Measurements from ENCODE around the gene KCNMA1. TPM values are rescaled to one million over a fixed set of nuclear protein-coding genes. Genes with fewer than 3 reads are reported as not detected.

The KCNMA1 gene
- total RNA-seq, 1 experiment from 2014 or later = 143 TPM

- Histone ChIP-seq H3K27ac (ENCODE audit: low read length) (0 out of 2 replicates have a peak overlapping the region, but pooled peaks have one; percentile 2), H3K4me1 (ENCODE audit: insufficient read depth, low read length) (peaks cover 18% of the 10 kb centered on the region), H3F3A (ENCODE audit: low read length, unreplicated experiment) (peaks cover 3% of the 10 kb centered on the region), H4K20me1 (ENCODE audit: low read length) (0 out of 2 replicates have a peak, but pooled peaks cover 3% of the 10 kb centered on the region), H3K4me2 (ENCODE audit: low read length) (peak overlapping the region; percentile 26), H3K9me3 (ENCODE audit: low read length) (no peaks in the 10 kb centered on the region), H3K79me2 (ENCODE audit: low read length) (no peaks in the 10 kb centered on the region), H2AFZ (ENCODE audit: low read length) (no peak overlapping the region), H3K9me2 (replicated peaks; ENCODE audit: low read length) (no peaks in the 10 kb centered on the region), H3K36me3 (ENCODE audit: low read depth, low read length) (no peaks in the 10 kb centered on the region), H3K4me3 (ENCODE audit: low read length) (no peak overlapping the region), H3K9ac (ENCODE audit: low read length) (no peak overlapping the region), H3K27me3 (ENCODE audit: low read length) (no peaks in the 10 kb centered on the region)
- intact Hi-C loops (cut with micrococcal nuclease) = loop anchor here (1.0 to 5.0 kb wide), 12 partner anchors 9 to 1583 kb away; partner anchors contain the start of gene ZNF503
- ATAC-seq (peak; percentile 56), DNase-seq (peak; percentile 66)
- TF ChIP-seq CTCF (conservative IDR thresholded peaks at IDR 0.05; ENCODE audit: low read depth, low read length) = no peak
- no peak for TF ChIP-seq EZH2phosphoT487 (IDR thresholded peaks at IDR 0.05; ENCODE audit: borderline replicate concordance, low read length)
- no peak for TF ChIP-seq EZH2 (IDR thresholded peaks at IDR 0.05; ENCODE audit: low read length, unreplicated experiment)
- ChIA-PET CTCF (interaction anchor here (0.6 to 1.1 kb wide), 10 partner anchors 10 to 895 kb away, joined by 3 to 13 read pairs (median 4); no protein-coding TSS in a partner anchor), POLR2A (ENCODE audit: unreplicated experiment) (interaction anchor here (0.6 to 1.0 kb wide), 3 partner anchors 9 to 87 kb away, joined by 3 to 20 read pairs (median 14); no protein-coding TSS in a partner anchor)
- BruUV-seq (replicated peaks) = no TSS peak
These were observed 654.0 kb downstream of the KCNMA1 start for GRCh38 chr10:76983624-76984023.

GRCh38 chr10:76982671-76983070 lies 654.9 kb downstream of the KCNMA1 start:
- Histone ChIP-seq H3K27me3 (ENCODE audit: low read length) (no peaks in the 10 kb centered on the region), H3K27ac (ENCODE audit: low read length) (no peak overlapping the region), H3K36me3 (ENCODE audit: low read depth, low read length) (no peaks in the 10 kb centered on the region), H3F3A (ENCODE audit: low read length, unreplicated experiment) (peaks cover 3% of the 10 kb centered on the region), H3K4me3 (ENCODE audit: low read length) (no peak overlapping the region), H3K9ac (ENCODE audit: low read length) (no peak overlapping the region), H4K20me1 (ENCODE audit: low read length) (0 out of 2 replicates have a peak, but pooled peaks cover 3% of the 10 kb centered on the region), H3K4me2 (ENCODE audit: low read length) (no peak overlapping the region), H3K9me2 (replicated peaks; ENCODE audit: low read length) (no peaks in the 10 kb centered on the region), H3K4me1 (ENCODE audit: insufficient read depth, low read length) (peaks cover 18% of the 10 kb centered on the region), H3K79me2 (ENCODE audit: low read length) (no peaks in the 10 kb centered on the region), H3K9me3 (ENCODE audit: low read length) (no peaks in the 10 kb centered on the region), H2AFZ (ENCODE audit: low read length) (no peak overlapping the region)
- CTCF ChIA-PET = no interaction called here
- DNase-seq (no peak), ATAC-seq (no peak)
- intact Hi-C loops (cut with micrococcal nuclease) = loop anchor here (1.0 to 5.0 kb wide), 5 partner anchors 8 to 645 kb away; no protein-coding TSS in a partner anchor
- TF ChIP-seq EZH2phosphoT487 (IDR thresholded peaks at IDR 0.05; ENCODE audit: borderline replicate concordance, low read length) = no peak
- no peak for TF ChIP-seq CTCF (conservative IDR thresholded peaks at IDR 0.05; ENCODE audit: low read depth, low read length)
- TF ChIP-seq EZH2 (IDR thresholded peaks at IDR 0.05; ENCODE audit: low read length, unreplicated experiment) = no peak
- BruUV-seq (replicated peaks) = no TSS peak
- POLR2A ChIA-PET (ENCODE audit: unreplicated experiment) = no interaction called here

- intact Hi-C loops (cut with micrococcal nuclease) = loop anchor here (5.0 kb wide), 4 partner anchors 219 to 644 kb away; no protein-coding TSS in a partner anchor
- BruUV-seq (replicated peaks) = no TSS peak
- ATAC-seq = no peak
These were observed 656.4 kb downstream of the KCNMA1 start for GRCh38 chr10:76981251-76981650.

More at GRCh38 chr10:76981251-76981650, 656.4 kb downstream of the KCNMA1 start:
- Histone ChIP-seq H3K9me3 (ENCODE audit: low read length) (no peaks in the 10 kb centered on the region), H2AFZ (ENCODE audit: low read length) (no peak overlapping the region), H3K9ac (ENCODE audit: low read length) (no peak overlapping the region), H3K4me1 (ENCODE audit: insufficient read depth, low read length) (peaks cover 18% of the 10 kb centered on the region), H3K79me2 (ENCODE audit: low read length) (no peaks in the 10 kb centered on the region), H3K9me2 (replicated peaks; ENCODE audit: low read length) (no peaks in the 10 kb centered on the region), H4K20me1 (ENCODE audit: low read length) (0 out of 2 replicates have a peak, but pooled peaks cover 3% of the 10 kb centered on the region), H3K4me3 (ENCODE audit: low read length) (no peak overlapping the region), H3K27ac (ENCODE audit: low read length) (no peak overlapping the region), H3K4me2 (ENCODE audit: low read length) (no peak overlapping the region), H3F3A (ENCODE audit: low read length, unreplicated experiment) (peaks cover 3% of the 10 kb centered on the region), H3K27me3 (ENCODE audit: low read length) (no peaks in the 10 kb centered on the region), H3K36me3 (ENCODE audit: low read depth, low read length) (no peaks in the 10 kb centered on the region)
- ChIA-PET POLR2A (ENCODE audit: unreplicated experiment) (no interaction called here), CTCF (no interaction called here)
- DNase-seq = no peak
- TF ChIP-seq EZH2phosphoT487 (IDR thresholded peaks at IDR 0.05; ENCODE audit: borderline replicate concordance, low read length) (no peak), EZH2 (IDR thresholded peaks at IDR 0.05; ENCODE audit: low read length, unreplicated experiment) (no peak), CTCF (conservative IDR thresholded peaks at IDR 0.05; ENCODE audit: low read depth, low read length) (no peak)

Data from PC-3 (cell line).